GDM1 (cell line): ENCODE results near the gene LMF1.

ENCODE experiments used
- DNase-seq: peaks from one replicate; lab custom pipeline; 2025; lab: John Stamatoyannopoulos, UW

Gene LMF1

DNA sequence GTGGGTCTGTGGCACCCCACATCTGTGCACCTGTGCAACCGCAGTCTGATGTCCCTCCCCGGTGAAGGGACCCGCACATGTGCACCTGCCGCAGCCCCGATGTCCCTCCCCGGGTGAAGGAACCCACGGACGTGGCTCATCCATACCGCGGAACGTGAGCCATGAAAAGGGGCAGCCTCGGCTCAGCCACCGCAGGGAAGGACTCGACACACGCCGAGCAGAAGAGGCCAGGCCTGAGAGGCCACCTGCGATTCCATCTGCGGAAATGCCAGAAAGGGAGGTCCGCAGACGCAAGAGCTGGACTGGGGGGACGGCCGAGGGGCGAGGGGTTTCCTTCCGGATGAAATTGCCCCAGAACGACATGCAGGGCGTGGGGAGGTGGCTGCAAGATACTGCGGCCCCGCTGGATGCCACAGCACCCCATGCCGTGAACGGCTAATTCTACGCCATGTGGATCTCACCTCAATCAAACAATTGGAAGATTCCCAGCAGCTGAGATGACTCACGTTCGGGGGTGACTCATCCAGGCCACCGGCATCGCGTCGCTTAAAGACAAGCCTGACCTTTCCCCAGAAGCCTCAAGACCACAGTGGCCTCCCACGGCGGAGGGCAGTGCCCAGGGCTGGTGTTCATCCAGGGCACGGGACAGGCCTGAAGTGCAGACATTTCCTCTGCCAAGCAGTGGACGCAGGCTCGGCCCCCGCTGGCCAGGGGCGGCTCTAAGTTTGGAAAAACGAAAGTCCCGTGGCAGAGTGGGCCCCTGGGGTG, 31.8 kb upstream of the LMF1 start:
- DNase-seq: no peak

DNA sequence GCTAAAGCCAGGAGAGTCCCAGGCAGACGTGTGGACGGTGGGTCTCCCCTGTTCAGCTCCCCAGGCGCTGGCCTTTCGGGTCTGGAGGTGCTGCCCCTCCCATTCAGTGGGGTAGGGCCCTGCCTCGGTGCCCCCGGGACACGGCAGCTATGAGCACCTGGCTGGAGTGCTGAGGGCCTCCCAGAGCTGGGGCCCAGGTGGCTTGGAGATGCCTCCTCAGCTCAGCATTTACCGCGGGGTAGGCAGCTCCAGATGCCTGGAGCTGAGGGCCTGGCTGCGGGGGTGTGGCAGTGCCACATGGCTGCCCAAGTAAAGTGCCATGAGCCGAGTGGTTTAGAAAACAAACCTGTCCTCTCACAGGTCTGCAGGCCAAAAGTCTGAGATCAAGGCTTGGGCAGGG, 30.3 kb upstream of the LMF1 start:
- no peak for DNase-seq

DNA sequence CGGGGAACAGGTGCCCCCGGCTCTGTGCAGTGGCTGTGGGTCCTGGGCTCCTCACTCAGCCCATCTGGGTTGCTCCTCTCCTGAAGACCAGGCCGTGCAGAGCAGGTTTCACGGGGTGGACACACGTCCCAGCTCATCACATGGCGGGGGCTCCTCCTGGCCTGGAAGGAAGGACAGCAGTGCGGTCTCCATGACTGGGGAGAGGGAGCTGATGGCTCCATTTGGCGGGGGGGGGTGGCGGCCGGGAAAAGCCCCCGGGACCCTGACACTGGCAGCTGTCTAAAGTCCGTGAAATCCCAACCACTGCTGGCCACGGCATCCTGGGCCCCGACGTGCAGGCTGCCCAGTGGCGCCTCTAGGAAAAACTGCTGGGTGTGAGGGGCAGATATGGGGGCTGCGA, 29.8 kb upstream of the LMF1 start:
- DNase-seq: no peak

DNA sequence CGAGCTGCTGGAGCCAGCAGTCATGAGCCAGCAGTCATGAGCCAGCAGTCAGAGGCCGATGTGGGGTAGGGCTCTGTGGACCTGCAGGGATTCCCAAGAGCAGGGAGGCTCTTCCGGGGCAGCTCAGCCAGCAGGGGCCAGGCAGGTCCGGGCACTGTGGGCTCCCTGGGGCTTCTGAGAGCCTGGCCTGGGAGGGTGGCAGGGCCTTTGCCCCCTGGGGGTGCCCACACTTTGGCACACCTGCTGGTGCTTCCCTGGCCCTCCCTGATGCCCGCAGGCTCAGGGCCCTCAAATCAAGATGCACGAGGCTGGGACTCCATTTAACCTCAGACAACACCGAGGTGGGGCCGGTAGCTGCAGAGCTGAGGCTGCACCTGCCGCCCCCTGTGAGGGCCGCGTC, 28.9 kb upstream of the LMF1 start:
- DNase-seq: no peak

DNA sequence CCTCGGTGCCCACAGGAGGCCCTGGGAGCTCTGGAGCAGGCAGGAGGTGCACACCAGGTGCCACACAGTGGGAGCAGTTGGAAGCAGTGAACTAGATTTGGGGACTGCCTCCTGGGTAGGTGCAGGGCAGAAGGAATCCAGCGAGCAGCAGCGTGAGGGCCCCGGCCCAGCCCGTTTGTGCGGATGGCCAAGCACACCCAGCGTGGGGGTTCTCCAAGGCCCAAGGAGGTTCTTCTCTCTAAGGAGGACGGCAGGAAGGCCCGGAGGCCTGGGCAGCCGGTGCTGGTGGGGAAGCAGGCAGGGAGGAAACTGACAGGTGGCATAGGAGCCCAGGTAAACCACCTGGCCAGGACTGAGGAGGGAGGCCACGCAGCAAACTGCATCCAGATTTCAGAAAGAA, 27.8 kb upstream of the LMF1 start:
- no peak for DNase-seq

DNA sequence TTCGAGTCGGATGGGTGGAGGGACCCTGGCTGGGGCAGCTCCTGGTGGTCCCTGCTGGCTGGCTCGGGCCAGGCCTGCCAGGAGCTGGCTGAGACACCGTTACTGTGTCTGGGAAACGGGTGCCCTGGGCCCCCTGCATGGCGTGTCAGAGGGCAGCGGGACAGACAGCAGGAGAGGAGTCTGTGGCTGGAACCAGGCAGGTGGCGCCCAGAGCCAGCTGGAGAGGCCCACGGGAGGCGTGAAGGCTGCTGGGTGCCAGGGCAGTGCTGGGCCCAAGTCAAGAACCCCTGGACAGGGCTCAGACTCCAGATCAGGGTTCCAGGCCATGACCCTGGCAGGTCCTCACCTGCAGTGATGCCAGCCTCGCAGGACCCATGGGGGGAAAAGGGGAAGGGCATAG, 27.4 kb upstream of the LMF1 start:
- no peak for DNase-seq

DNA sequence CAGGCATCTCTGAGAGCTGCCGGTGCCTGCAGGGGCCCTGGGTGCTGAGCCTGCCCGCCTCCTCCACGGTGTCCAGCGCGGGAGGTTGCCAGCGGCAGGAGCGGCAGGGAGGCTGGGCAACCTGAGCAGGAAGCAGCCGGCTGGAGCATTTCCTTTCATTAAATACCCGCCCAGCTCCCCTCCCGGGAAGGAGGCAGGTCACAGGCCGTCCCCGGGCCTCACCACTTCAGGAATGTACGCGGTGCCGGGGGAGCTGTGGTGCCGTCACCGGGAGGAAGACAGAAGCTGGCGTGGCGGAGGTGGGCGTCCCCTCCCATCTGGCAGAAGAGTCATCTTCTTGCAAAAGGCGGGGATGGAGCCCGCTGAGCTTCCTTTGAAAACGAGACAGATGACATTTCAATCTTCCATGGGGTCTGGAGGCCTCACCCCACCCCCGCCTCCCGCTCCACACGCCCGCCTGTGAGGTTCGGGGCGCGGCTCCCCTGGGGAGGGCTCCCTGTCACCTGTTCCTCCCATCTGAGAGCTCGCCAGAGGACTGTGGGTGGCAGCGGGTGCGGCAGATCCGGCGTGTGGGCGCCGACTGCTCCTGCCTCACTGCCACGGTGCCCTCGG, 26.8 kb upstream of the LMF1 start:
- DNase-seq: no peak

DNA sequence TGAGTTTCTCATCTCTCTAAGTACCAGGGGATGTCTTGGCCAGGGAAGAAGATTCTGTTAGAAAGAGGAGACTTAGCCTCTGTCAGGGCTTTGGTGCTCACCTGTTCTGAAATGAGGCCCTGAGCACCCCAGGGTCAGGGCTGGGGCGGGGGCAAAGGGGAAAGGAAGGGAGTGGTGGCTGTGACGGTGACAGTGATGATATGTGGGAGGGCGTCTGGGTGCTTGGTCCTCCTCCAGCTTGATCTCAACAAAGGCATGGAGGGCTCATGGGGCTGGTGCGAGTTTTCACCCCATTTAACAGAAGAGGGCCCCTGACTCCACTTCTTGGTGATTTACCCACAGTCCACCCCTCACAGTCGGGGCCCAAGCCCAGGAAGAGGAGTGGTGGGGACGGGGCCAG, 25.9 kb upstream of the LMF1 start:
- no peak for DNase-seq

DNA sequence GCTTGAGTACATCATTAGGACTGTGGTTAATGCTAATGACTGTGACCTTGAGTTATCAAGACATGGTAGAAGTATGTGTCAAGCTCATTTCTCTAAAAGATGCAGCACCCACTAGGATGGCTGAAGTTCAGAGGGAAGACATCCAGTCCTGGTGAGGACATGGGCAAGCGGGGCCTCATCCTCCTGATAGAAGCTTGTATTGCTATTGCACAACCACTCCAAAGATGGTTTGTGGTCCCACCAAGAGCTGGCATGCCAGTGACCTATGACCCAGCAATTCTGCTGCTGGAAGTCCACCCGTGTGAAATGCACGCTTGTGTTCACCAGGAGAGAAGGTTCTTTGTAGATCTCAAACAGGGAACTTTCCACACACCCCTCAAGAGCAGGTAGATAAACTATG, 25.0 kb upstream of the LMF1 start:
- DNase-seq: no peak

DNA sequence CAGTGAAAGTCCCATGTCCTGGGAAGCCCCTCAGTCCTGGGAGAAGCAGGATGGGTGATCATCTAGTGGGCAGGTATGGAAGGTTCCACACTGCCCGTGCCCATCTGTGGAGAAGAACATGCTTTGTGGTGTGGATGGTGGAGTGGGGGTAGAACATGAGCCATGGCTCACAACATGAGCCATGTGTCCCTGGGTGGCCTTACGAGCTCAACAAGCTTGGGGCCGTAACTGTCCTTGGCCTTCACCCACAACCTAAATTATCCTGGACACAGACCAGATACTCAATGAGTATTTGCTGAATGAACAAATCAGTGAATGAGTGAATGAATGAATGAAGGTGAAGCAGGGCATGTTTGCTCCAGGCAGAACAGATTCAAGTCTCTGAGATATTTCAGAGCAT, 24.3 kb upstream of the LMF1 start:
- no peak for DNase-seq

DNA sequence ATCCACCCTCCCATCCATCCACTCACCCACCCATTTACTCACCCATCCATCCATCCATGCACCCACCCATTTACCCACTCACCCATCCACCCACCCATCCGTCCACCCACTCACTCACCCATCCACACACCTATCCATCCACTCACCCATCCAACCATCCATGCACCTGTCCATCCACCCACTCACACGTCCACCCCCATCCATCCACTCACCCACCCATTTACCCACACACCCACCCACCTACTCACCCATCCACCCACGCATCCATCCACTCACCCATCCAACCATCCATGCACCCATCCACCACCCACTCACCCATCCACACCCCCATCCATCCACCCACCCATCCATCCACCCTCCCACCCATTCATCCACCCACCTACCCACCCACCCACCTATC, 22.9 kb upstream of the LMF1 start:
- DNase-seq: no peak

DNA sequence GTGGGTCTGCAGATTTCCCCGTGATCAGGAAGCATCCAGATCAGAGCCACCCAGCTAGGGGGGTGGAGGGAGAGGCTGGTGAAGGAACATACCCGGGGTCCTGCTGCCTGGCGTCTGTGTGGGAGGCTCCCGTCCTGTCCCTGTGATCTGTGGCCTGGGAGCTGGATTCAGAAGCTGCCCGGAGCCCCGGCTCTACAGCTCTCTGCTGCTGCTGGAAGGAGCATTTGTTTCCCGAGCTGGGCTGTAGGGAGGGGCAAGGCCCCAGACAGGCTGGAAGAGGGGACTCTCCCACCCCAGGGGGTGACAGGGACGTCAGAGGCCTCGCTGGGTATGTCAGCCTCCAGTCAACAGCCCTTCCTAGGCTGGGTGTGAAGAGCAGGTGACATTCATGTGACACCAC, 21.0 kb upstream of the LMF1 start:
- no peak for DNase-seq

DNA sequence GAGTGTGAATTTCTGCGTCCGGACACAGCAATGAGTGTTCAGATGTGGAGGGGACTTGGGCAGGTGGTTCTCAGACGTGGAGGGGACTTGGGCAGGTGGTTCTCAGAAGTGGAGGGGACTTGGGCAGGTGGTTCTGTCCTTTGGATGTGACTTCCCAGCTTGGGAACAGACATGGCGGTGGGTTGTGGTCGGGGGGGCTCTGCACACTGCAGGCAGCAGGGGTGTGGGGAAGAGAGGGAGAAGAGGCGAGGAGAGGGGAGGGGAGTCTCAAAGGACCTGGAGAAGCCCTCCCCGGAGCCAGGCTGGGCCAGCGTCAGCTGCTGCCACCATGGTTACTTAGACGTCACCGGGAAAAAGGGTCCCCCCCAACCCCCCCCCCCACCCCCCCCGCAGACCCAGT, 20.6 kb upstream of the LMF1 start:
- no peak for DNase-seq

DNA sequence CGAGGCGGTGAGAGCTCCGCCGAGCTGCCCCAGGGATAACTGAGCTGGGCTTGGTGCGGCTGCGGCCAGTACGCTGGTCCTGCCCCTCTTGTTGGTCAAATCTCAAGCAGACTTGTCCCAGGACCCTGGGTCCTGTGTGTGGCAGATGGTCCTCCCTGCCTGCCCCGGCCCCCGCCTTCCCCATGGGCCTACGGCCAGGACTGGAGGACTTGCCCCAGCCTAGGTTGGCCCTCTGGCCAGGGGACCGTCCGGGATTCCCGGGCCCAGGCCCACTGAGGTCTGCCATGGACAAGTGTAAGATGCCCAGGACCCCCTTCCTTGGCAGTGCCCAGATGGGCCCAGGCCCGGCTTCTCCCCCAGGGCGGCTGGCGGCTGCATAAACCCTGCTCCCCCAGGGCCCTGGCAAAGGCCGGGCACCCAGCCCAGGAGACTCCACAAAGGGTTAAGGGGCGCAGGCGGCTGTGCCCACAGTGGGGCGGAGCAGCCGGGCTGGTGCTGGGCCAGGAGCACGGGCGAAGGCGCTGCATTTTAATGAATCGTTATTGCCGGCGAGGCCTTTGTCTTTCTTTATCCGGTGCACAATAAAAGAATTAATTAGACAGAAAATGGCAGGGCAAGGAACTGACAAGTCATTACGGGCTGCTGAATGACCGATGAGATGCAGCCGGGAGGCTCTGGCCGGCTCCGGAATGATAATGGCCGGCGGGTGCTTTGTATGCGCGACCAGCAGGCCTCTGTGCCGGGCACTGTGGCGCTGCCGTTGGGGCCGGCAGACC, 19.9 kb upstream of the LMF1 start:
- no peak for DNase-seq

DNA sequence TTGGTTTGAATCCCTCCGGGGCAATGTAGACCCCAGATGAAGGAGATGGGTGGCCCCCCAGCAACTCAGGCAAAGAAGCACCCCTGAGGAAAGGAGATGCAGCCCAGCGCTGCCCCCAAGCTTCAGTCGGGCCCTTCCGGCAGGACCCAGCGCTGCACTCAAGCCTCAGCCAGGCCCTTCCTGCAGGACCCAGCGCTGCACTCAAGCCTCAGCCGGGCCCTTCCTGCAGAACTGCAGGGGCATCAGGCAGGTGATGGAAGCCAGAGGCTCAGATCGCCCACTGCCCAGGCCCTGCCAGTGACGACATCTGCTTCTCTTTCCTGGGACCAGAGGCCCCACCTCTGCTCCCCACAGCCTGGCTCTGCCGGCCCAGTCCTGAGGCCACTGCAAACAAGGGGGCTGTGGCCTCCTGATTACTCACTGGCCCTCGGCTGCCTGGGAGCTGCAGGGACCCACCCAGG, 18.6 kb upstream of the LMF1 start:
- no peak for DNase-seq

DNA sequence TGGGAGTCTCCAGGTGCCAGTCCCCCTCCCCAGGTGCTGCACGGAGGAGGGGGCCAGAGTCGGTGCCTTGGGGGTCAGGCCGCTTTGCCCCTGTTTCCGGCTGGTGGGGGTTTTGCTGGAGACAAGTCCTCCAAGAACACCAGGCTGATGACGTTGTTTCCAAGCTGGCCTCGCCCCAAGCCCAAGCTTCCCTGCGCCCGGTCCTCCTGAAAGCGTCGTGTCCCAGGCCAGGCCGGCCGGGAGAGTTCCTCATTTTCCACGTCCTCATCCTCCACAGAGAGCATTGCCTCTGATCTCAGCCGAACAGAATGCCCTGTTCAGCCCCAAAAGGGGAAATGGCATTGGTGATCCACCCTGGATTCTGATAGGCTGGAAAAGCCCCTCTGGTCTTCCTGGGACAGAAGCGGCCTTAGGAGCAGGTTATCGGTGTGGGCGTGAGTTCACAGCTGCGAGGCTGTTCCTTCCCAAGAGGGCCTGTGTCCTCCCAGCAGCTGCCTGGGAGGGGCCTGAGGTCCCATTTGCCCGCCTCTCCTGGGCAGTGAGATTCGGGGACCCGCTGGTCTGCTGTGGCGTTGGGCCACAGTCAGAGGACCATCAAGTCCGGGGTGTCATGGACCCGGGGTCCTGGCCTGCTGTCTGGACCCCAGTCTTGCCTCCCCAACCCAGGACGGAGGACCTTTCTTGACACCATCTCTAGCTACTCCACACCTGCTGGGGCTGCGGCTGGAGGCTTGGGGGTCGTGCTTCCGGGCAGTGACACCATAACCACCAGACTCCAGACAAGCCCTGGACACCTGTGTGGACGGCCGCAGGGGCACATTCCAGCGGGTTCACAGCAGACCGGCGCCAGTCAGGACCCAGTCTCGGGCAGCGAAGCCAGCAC, 17.9 kb upstream of the LMF1 start:
- no peak for DNase-seq

DNA sequence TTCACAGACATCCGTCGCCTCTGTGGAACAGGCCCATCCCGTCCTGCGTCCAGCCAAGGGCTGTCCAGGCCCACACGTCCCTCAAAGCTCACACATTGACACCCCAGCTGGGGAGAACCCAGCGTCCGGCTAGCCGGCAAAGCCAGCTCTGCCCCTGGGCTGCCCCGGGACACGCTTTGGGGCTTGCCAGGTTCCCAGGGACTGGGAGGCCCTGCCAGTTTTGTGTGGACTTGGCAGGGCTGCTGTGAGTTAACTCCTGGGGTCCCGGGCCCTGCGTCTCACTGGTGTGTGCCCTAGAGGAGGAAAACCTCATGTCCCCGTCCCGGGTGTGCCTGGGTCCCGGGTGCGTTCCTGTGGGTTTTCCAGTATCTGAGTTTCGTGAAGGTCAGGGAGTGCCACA, 17.1 kb upstream of the LMF1 start:
- no peak for DNase-seq

DNA sequence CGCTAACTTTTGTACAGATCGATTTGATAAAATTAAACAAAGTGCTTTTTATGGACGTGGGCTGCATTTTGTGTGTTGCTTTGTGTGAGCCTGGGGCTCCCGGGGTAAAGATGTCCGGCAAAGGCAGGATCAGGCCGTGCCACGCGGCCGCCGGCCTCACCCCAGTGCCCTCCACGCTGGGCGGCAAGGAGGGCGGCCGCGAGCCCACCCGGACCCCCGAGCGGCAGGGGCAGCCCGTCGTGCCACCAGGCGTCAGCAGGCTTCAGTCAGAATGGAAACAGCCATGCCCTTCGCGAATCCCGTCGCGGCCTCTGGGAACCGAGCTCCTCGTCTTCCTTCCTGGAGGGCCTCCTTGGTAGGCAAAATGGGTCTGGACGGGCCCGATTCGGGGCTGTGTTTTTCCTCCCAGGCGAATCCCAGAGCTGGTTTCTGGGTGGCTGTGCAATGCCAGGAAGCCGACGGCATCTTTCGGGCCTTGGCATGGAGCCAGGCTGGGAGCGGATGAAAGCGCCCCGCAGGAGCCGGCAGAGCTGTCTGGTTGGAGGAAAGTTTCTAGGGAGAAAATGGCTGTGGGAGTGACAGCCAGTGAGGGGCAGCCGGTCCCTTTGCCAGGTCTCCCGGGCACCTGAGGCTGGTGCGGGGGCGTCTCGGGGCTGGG, 16.3 kb upstream of the LMF1 start:
- DNase-seq: no peak

DNA sequence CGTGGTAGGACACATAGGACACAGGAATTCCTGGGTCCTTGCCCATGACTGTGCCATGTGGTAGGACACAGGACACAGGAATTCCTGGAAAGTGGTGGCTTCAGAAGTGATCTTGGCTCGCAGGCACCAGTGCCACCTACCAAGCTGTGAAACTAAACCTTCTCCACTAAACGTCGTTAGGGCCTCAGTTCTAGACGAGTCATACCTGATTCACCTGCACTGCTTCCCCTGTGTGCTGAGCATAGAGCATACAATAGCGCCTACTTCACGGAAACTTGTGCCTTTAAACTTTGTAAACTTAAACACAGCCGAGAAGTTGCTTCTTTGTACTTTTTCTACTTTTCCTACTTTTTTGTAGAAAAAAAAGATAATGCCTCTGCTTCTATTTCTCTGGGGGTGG, 15.6 kb upstream of the LMF1 start:
- DNase-seq: no peak

DNA sequence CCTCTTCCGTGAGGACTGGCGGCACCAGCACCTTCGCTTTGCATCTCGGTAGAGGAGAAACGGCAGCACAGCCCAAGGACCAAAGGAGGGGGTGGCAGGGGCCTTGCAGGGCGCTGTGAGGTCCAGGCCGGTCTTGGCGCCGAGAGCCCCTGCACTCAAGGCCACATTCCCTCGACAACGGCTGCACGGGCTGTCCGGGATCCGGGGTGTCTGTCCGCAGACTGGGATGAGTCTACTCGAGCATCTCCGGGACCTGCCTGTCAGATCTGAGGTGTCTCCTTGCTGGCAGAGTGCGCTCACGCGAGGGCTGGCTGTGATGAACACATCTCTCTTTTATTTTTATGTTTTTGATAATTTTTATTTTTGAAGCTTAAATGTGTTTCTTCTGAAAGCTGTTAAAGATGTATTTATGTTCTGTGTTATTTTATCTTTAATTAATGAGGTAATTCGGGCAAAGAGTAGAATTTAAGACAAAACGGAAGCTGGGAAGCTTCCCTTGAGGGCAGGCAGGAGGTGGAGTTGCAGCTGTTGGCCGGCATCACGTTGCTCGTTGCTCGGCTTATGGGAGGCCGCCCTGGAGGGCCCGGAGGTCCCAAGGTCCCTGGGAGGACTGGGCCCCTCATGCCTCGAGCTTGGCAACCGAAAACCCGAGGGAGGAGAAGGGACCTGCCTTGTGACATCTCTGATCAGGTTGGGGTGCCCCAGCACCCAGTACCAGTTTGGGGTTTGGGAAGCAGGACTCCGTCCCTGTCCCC, 15.0 kb upstream of the LMF1 start:
- no peak for DNase-seq
